A549 (cell line): Measurements from ENCODE around the gene ACE2.

ENCODE experiments used
- BCL3 ChIP-seq: fragments of >200 bp; sonication (Bioruptor Twin); formaldehyde crosslinking; IDR thresholded peaks from 3 replicates; pipeline ENCODE4 v1.6.1; 2016
- CEBPB ChIP-seq, 2 experiments: fragments of >200 bp in 1 of 2; sonication (Bioruptor Twin) in 1 of 2; formaldehyde crosslinking in 1 of 2; IDR thresholded peaks; 2 replicates each; pipeline ENCODE4 v1.6.1; 2012 to 2016
- CHD4 ChIP-seq: fragments of 200-600 bp; sonication (generic); IDR thresholded peaks from 2 replicates; pipeline ENCODE4 v1.6.1; 2016; ENCODE audit warnings: antibody characterized with exemption, mild to moderate bottlenecking, borderline replicate concordance
- CTCF ChIP-seq: fragments of >200 bp; sonication (Bioruptor Twin); formaldehyde crosslinking; IDR thresholded peaks from 3 replicates; pipeline ENCODE4 v1.5.1; 2016
- HMGXB4 ChIP-seq: fragments of 250-450 bp; sonication (Bioruptor Pico); IDR thresholded peaks from 2 replicates; pipeline ENCODE4 v1.5.0; 2021; ENCODE audit warnings: mild to moderate bottlenecking, moderate library complexity, borderline replicate concordance
- MAX ChIP-seq: IDR thresholded peaks from 2 replicates; pipeline ENCODE4 v1.6.1; 2012
- NFE2L2 ChIP-seq: fragments of 150-350 bp; conservative IDR thresholded peaks from 2 replicates; pipeline ENCODE4 v1.6.1; 2014; ENCODE audit warnings: low read length
- NR3C1 ChIP-seq: fragments of >200 bp; sonication (Bioruptor Twin); formaldehyde crosslinking; IDR thresholded peaks from 3 replicates; pipeline ENCODE4 v1.6.1; 2017
- POLR2A ChIP-seq: IDR thresholded peaks from 2 replicates; pipeline ENCODE4 v1.6.1; 2012; ENCODE audit warnings: mild to moderate bottlenecking, low read length
- RAD21 ChIP-seq, 2 experiments: fragments of >200 bp in 1 of 2; sonication (Bioruptor Twin) in 1 of 2; formaldehyde crosslinking in 1 of 2; IDR thresholded peaks in 1 of 2; conservative IDR thresholded peaks in 1 of 2; 2 replicates in 1 of 2; 3 replicates in 1 of 2; pipeline ENCODE4 v1.6.1; 2012 to 2018; ENCODE audit warnings: inconsistent platforms in 1 of 2
- REST ChIP-seq: fragments of 200-600 bp; sonication (generic); IDR thresholded peaks from 2 replicates; pipeline ENCODE4 v1.6.1; 2016; ENCODE audit warnings: antibody characterized with exemption, mild to moderate bottlenecking, moderate library complexity
- SMC3 ChIP-seq: fragments of >200 bp; sonication (Bioruptor Twin); formaldehyde crosslinking; IDR thresholded peaks from 3 replicates; pipeline ENCODE4 v1.6.1; 2018; ENCODE audit warnings: inconsistent platforms
- ZC3H11A ChIP-seq: fragments of 450-650 bp; IDR thresholded peaks from 2 replicates; pipeline ENCODE4 v1.6.1; 2014; ENCODE audit warnings: antibody characterized with exemption, mild to moderate bottlenecking

GRCh38 chrX:15524417-15524816, 76.3 kb downstream of the ACE2 start:
- TF ChIP-seq CHD4 (no peak), POLR2A (no peak), CTCF (no peak), CEBPB (IDR thresholded peaks at IDR 0.05) (no peak), SMC3 (no peak), REST (no peak), ZC3H11A (no peak), NR3C1 (no peak), HMGXB4 (no peak), RAD21 (conservative IDR thresholded peaks at IDR 0.05 in 1 of 2, IDR thresholded peaks at IDR 0.05 in 1 of 2) (no peak), NFE2L2 (no peak), MAX (no peak), BCL3 (no peak)
